NOMO-1 treated with dmso at 0.1 percent for 144 hours (cell line): ENCODE data around the gene ITGAV.

Experiments used
- DNase-seq: peaks from one replicate; lab custom pipeline; 2025; ENCODE audit not compliant: unreplicated experiment; lab: John Stamatoyannopoulos, UW

ITGAV gene

GRCh38 chr2:186611526-186611925, 21.7 kb downstream of the ITGAV start:
- DNase-seq, result no peak

GRCh38 chr2:186612026-186612425, 22.2 kb downstream of the ITGAV start:
- DNase-seq, result no peak

- DNase-seq, result no peak
Observed at GRCh38 chr2:186612555-186613440, 22.9 kb downstream of the ITGAV start.

GRCh38 chr2:186614373-186614772, 24.5 kb downstream of the ITGAV start:
- DNase-seq, result no peak

- no peak for DNase-seq
Observed at GRCh38 chr2:186617148-186617547, 27.3 kb downstream of the ITGAV start.

GRCh38 chr2:186617771-186618170, 27.9 kb downstream of the ITGAV start:
- no peak for DNase-seq

- no peak for DNase-seq
Observed at GRCh38 chr2:186618696-186619095, 28.8 kb downstream of the ITGAV start.

DNA sequence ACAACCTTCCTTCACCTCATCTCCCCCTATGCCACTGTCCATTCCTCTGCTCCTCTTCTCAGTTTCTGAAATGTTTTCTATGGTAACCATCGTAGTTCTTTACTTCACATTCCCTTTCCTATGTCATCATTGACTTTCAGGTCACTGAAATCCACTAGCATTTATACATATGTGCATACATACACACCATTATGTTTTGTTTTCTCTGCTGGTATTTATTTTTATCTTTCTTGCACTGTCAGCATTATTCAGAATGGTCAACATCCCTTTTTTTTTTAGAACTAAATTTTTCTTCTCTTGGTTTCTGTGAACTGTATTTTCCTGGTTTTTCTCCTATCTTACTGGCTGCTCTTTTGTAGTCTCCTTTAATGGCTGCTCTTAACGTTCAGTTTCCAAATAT, 33.2 kb downstream of the ITGAV start:
- no peak for DNase-seq

GRCh38 chr2:186624276-186624675, 34.4 kb downstream of the ITGAV start:
- no peak for DNase-seq

- no peak for DNase-seq
Observed at GRCh38 chr2:186629250-186629996, 39.6 kb downstream of the ITGAV start.

GRCh38 chr2:186632417-186632816, 42.6 kb downstream of the ITGAV start:
- no peak for DNase-seq

DNA sequence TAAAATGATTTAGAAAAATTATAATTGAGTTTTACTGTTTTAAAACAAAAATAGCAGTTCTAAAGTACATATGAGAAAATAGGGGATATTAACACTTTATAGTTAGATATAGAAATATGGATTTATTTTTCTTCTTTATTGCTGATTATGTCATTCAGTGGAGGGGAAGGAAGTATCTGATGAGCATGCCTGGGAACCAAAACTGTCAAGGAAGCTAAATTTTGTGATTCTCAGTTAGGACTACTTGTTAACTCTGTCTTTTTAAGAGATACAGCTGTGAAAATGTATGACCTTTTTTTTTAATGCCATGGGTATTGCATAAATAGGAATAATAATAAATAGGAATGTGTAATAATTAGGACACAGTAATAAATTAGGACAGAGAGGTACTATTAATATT, 44.8 kb downstream of the ITGAV start:
- DNase-seq, result no peak

- DNase-seq, result no peak
Observed at GRCh38 chr2:186636800-186637496, 47.1 kb downstream of the ITGAV start.

GRCh38 chr2:186637497-186637800, 47.6 kb downstream of the ITGAV start:
- no peak for DNase-seq

DNA sequence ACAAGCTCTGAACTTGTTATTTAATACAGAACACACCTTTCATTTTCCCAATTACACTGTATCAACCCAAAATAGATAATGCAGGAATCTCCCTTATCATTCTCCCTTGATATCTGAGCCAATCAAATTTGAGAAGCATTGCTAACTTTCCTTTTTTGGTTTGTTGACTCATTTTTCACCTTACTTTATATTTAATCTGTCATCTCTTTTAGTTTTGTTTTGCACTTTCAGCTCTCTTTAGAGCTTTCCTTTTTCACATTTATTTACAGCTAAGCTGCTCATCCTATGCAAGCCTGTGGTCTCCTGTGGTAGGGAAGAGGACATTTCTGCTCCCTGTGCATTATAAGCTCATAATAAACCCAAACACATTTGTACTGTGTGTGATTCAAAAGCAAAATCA, 50.1 kb downstream of the ITGAV start:
- no peak for DNase-seq

DNA sequence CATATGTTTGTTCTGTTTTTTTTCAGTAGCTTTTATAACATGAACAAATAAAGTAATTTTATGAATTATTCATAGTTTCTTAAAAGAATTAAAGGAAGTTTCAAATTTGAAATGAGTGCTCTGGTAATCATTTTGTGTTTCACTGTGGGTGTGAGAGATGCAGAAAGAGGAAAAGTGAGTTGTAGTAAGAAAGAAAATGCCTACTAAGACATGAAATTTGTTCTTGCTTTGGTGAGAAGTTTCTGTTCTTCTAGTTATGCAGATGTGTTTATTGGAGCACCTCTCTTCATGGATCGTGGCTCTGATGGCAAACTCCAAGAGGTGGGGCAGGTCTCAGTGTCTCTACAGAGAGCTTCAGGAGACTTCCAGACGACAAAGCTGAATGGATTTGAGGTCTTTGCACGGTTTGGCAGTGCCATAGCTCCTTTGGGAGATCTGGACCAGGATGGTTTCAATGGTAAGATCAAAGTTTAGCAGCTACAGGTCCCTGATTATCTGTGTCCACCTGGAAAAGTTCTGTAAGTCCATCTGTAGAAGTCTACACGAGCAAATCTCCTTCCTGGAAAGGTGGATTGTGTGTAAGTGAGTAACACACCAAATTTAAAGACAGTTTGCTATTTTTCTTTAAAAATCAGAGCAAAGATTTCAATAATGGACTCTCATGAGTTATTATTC, 51.4 kb downstream of the ITGAV start:
- no peak for DNase-seq

- DNase-seq, result no peak
Observed at GRCh38 chr2:186641807-186642321, 52.0 kb downstream of the ITGAV start.

GRCh38 chr2:186644791-186645190, 54.9 kb downstream of the ITGAV start:
- no peak for DNase-seq

DNA sequence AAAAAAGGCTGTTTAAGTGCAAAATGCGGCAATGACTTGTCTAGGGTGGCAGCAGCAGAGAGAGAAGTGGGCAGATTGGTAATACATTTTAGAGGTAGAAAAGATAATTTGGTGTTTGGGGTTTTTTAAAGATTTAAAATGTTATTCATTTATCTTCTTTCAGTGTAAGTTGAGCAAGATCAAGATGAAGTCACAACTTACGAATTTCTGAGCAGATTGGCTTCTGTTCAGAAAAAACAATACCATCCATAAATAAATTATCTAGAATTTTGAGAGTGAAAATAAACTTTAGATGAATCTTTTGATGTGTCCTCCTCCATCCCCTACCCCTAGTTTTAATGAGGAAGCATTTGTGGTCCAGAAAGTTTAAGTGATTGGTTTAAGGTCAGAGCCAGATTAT, 56.1 kb downstream of the ITGAV start:
- no peak for DNase-seq

GRCh38 chr2:186648130-186648529, 58.3 kb downstream of the ITGAV start:
- DNase-seq, result no peak

GRCh38 chr2:186653511-186653910, 63.7 kb downstream of the ITGAV start:
- no peak for DNase-seq
